ENCODE data around the gene ZNF407. TPM values are rescaled to one million over a fixed set of nuclear protein-coding genes. Genes with fewer than 3 reads are reported as not detected.

The ZNF407 gene
- total RNA-seq, 1 donor from 2014 or later, result 31.4 TPM

DNA sequence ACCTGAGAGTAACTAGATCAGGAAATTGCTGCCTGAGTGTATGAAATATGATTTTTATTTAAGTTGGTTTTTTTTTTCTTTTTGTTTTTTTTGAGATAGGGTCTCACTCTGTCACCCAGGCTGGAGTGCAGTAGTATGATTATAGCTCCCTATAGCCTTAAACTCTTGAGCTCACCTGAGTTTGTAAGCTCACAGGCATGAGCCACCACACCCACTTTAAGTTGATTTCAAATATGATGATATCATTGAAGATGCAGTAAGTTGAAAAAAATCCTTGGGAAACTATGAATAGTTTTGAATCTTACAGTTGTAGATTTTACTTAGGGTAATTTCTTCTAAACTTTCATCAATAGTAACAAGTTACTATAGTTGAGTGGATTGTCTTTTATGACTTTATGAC, 234.7 kb downstream of the ZNF407 start:
- DNase-seq, result no peak

DNA sequence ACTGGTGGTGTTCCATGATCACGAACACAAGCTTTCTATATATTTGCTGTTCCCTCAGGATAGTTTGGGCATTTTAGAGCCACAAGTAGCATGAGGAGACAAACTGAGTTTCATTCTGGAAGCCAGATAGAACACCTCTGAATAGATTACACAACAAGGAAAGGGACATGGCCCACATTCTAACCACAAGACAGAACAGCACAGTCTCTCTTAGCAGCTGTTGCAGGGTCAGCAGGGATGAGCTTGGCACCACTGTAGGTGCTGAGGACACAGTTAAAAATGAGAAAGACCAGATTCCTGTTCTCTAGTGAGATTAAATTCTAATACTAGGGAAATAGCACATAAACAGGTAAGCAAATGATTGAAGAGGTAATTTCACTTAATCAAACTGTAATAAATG, 235.3 kb downstream of the ZNF407 start:
- DNase-seq, result no peak

- DNase-seq, result no peak
Observed at GRCh38 chr18:74834424-74835309, 237.0 kb downstream of the ZNF407 start.

GRCh38 chr18:74836296-74837139, 238.8 kb downstream of the ZNF407 start:
- no peak for DNase-seq

DNA sequence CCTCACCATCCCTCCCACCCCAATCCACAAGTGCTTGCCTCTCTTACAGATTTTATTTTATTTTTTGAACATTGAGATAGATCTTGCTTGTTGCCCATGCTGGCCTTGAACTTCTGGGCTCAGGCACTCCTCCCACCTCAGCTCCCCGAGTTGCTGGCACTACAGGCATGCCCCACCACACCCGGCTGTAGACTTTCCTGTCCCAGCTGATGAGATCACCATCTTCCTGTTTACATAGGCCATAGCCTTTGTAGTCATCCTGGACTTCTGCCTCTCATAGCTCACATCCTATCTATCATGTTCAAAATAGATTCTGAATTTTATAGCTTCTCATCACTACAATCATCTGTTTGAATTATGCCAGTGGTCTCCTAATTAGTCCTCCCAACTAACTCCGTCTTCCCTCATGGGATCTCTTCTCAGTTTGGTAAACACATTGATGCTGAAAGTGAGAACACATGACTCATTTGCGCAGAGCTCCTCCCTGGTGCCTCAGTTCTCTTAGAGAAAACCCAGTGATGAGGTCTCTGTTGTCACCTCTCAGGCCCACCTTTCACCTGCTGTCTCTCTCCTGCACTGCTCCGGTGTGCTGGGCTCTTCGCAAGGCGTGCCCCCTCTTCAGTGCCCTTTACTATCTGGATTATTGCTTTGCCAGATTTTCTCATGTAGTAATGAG, 243.0 kb downstream of the ZNF407 start:
- no peak for DNase-seq

- no peak for DNase-seq
Observed at GRCh38 chr18:74841248-74841647, 243.6 kb downstream of the ZNF407 start.

DNA sequence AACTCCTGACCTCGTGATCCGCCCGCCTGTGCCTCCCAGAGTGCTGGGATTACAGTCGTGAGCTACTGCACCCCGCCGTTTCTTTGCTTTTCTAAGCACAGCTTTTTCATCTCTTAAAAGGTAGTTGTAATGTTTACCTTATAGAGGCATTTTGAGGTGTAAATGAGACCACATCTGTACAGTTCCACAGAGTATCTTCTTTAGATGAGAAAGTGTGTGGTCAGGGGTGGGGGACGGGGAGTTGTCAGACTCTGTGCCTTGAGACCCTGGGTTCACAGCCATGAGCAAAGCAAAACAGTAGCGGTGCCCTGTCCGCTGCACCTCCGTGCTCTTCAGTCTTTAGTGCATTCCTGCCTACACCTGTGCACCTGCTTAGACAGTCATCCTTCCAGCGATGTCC, 251.6 kb downstream of the ZNF407 start:
- no peak for DNase-seq

DNA sequence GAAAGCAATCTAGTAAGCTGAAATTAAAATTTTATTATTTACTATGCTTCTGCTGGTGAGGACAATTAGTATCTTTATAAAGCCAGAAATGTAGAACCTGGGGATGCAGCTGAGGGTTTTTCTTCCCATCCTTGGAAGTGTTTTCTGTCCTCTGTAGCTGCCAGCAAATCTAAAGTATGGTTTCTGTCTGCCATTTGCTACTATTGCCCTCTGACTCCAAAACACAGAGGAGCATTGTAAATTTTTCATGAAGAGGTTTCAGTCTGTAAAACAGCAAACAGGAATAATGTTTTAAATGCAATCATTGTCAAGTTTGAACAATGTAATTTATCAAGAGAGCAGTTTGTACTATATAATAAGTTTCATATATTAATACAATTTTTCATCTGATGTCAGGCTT, 258.8 kb downstream of the ZNF407 start:
- DNase-seq, result no peak

DNA sequence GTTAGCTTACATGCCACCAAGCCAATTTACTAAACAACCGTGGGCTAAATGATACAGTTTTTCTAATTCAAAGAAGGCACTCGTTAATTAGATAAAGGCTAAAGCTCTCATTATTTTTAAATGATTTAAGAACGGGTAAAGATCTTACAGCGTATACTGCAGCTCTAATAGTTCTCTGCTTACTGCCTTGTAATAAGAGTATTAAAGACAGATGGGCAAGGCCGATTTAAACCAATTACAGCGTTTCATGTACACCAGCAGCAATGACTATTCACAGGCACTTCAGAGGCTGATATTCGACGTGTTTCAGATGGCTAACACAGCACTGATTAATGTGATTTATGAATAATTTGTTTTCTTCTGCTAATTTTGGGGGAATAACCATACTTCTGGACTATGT, 259.3 kb downstream of the ZNF407 start:
- no peak for DNase-seq

DNA sequence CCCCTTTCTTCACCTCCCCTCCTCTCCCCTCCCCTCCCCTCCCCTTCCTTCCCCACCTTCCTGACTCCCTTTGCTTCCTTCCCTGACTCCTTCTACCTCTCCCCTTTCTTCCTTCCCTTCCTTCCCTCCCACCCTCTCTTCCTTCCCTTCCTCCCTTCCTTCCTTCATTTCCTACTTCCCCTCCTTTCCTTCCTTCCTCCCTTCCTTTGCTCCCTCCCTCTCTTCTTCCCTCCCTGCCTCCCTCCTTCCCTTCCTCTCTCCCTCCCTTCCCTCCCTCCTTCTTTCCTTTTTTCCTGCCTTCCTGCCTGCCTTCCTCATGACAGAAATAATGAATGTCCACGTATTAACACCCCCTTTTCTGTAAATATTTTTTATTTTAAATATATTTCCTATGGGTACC, 260.2 kb downstream of the ZNF407 start:
- DNase-seq, result no peak

DNA sequence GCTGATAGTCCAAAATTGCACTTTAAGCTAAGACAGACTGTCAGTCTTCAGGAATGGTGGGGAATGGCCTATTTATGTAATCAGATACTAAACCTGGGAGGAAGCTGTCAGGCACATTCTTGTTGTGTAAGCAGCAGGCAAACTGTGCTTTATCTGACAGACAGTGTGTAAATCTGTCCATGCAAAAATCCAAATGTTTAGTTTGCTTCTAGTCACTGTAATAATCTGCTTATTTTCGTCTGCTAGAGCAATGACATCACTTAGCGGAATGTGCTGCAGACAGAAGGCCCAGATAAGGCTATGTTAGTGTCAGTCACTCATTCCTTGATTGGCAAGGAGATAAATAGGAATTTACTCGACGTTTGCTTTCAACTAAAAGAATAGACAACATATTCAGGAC, 263.5 kb downstream of the ZNF407 start:
- no peak for DNase-seq

GRCh38 chr18:74862094-74862493, 264.4 kb downstream of the ZNF407 start:
- no peak for DNase-seq

GRCh38 chr18:74866577-74866976, 268.9 kb downstream of the ZNF407 start:
- DNase-seq, result no peak

GRCh38 chr18:74868461-74868860, 270.8 kb downstream of the ZNF407 start:
- no peak for DNase-seq

DNA sequence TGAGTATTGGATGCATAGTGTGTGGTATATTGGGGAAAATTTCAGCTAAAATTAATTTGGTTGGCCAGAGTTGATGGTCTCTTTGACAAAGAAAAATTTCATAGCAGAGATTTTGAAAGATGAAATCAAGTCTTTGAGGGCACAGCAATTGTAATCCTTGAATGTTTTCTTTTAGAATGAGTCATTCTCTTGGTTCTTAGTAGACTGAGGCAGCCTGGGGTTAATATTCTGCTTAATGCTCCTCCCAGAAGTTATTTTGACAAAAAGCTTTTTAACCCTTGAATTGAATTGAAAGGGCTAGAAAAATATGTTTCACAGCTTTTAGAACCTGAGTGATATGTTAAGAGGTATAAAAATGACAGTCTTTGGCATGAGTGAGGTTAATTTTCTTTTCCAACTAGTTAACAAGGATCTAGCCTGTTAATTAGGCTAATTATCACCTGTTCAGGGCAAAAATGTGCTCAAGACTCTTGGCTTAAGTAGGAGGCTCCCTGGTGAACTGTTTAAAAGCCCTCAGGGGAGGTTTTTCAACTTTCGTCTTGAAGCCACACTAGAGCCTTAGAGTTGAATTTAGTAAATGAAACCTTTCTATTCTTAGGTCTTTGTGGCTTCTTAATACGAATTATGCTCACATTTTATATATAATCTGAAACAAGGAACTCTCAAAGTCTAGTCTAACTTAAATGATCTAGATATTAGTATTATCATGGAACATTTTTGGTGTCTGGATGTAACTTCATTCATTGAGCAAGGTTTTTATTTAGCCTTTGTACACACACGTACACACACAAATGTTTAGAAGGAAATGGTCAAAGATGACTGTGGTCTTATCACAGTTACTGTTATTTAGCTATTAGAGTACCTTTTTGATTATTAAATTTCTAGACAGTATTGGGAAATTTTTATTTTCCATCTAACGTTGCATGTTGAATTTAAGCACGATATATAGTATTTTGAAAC, 272.5 kb downstream of the ZNF407 start:
- DNase-seq, result no peak

- DNase-seq, result no peak
Observed at GRCh38 chr18:74870950-74871349, 273.3 kb downstream of the ZNF407 start.

GRCh38 chr18:74873629-74874028, 276.0 kb downstream of the ZNF407 start:
- DNase-seq, result no peak

- no peak for DNase-seq
Observed at GRCh38 chr18:74874351-74874750, 276.7 kb downstream of the ZNF407 start.

DNA sequence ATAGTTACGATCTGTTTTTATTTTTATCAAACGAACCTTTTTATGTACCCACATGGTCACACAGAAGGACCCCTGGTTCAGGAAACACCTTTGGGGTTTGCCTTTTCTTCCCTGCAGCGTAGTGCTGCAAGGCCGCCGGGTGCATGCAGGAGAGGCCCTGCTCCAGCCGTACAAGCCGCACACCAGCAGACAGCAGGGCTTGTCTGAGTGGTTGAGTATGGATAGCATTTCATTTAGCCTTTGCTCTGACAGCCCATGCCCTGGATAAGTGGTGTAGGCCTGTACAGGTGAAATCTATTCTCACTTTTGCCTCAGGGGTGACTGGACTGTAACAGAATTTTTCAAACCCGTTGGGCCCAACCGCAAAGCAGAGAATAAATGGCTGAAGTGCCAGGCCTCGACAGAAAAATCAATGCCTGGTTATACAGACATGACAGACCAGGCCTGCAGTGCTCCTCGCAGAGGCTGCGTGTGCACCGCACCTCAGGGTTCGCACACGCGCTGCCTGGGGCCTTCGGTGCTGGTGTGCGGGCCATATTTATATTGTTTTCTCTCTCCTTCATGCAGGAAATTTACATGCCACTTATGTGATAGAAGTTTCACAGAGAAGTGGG, 279.1 kb downstream of the ZNF407 start:
- no peak for DNase-seq

DNA sequence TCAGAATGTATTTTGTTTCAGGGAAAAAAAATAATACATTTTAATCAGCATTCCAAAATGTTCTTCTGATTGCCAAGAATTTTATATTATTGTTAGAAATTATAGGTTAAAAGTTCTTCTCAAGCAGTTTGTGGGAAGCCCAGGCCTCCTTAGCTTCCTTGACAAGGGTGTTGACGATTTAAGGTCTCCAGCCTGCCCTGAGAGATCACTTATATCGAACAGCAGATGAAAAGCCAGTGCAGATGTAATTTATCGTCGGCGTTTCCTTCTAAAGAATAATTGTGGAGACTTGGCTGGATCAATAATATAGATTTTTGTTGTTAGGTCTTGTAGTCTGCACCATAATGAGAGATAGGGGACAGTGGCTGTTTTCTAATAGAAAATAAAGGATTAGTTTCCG, 280.6 kb downstream of the ZNF407 start:
- no peak for DNase-seq

DNA sequence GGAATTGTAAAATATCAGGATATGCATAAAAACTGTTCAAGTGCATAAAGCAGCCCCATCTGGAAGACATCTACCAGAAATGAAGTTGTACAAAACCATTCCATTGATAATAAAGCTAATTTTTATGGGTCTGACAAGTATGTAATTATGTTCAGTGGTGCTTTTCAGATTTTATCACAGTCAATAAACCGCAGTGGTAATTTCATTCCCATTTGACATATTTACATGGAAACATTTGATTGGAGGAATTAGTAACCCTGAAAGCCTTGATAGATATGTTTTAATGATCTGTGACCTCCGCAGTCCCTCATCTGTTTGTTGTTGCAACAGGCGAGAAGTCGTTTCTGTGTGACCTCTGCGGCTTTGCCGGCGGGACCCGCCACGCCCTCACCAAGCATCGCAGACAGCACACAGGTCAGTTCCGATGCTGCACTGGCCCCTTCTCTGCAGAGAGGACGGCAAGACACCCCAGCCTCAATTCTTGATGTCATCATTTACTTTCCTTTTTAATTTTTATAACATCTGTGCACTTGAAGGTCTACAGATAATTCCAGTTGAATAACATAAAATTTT, 283.1 kb downstream of the ZNF407 start:
- no peak for DNase-seq

All from occipital lobe (tissue), 2 donors.